Gastrocnemius medialis (tissue), 4 donors: Measurements from ENCODE around the gene DTYMK.

Experiments
- POLR2A ChIP-seq, 2 donors: fragments of 450-650 bp; IDR thresholded peaks; one replicate each; pipeline ENCODE4 v1.6.1; 2017; ENCODE audit warnings: antibody characterized with exemption in 2 of 2, mild to moderate bottlenecking in 2 of 2, moderate library complexity in 2 of 2
- TF ChIP-seq, protein P1 (sequence below), 5 experiments: fragments of 450-650 bp in 3 of 5; fragments of 200-600 bp in 2 of 5; sonication (generic) in 2 of 5; IDR thresholded peaks in 4 of 5; conservative IDR thresholded peaks in 1 of 5; 1 replicate in 4 of 5; 2 replicates in 1 of 5; pipeline ENCODE4 v1.5.1; 2016 to 2019; ENCODE audit warnings: antibody characterized with exemption in 5 of 5, mild to moderate bottlenecking in 3 of 5, moderate library complexity in 3 of 5

DNA sequence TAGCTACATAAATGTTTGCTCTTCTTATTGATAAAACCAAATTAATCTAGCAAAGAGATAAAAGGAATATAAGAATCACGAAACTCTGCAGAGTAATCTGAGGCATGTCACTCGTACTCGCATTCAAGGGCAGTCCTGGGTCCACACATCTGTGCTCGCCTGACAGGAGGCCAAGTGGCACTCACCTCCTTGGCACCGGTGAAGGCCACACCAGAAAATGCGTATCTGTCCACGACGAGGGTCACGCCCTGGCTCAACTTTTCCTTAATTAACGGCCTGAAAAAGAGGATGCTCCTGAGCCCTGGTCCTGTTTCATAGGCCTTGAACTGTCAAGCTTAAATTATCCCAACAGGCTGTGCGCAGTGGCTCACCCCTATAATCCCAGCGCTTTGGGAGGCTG lies 6.6 kb downstream of the DTYMK start:
- TF ChIP-seq, protein P1, sequence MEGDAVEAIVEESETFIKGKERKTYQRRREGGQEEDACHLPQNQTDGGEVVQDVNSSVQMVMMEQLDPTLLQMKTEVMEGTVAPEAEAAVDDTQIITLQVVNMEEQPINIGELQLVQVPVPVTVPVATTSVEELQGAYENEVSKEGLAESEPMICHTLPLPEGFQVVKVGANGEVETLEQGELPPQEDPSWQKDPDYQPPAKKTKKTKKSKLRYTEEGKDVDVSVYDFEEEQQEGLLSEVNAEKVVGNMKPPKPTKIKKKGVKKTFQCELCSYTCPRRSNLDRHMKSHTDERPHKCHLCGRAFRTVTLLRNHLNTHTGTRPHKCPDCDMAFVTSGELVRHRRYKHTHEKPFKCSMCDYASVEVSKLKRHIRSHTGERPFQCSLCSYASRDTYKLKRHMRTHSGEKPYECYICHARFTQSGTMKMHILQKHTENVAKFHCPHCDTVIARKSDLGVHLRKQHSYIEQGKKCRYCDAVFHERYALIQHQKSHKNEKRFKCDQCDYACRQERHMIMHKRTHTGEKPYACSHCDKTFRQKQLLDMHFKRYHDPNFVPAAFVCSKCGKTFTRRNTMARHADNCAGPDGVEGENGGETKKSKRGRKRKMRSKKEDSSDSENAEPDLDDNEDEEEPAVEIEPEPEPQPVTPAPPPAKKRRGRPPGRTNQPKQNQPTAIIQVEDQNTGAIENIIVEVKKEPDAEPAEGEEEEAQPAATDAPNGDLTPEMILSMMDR (IDR thresholded peaks at IDR 0.05 in 4 of 5, conservative IDR thresholded peaks at IDR 0.05 in 1 of 5) = no peak
- no peak for TF ChIP-seq POLR2A (IDR thresholded peaks at IDR 0.05)
